ENCODE results near the gene PARD6G.

GRCh38 chr18:80244956-80245730 lies 2.2 kb downstream of the PARD6G start:
- TF ChIP-seq, protein P1, sequence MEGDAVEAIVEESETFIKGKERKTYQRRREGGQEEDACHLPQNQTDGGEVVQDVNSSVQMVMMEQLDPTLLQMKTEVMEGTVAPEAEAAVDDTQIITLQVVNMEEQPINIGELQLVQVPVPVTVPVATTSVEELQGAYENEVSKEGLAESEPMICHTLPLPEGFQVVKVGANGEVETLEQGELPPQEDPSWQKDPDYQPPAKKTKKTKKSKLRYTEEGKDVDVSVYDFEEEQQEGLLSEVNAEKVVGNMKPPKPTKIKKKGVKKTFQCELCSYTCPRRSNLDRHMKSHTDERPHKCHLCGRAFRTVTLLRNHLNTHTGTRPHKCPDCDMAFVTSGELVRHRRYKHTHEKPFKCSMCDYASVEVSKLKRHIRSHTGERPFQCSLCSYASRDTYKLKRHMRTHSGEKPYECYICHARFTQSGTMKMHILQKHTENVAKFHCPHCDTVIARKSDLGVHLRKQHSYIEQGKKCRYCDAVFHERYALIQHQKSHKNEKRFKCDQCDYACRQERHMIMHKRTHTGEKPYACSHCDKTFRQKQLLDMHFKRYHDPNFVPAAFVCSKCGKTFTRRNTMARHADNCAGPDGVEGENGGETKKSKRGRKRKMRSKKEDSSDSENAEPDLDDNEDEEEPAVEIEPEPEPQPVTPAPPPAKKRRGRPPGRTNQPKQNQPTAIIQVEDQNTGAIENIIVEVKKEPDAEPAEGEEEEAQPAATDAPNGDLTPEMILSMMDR (conservative IDR thresholded peaks at IDR 0.05) = no peak
- TF ChIP-seq ZFX (IDR thresholded peaks at IDR 0.05) = no peak
